Brain microvascular endothelial cell (primary cell): ENCODE results near the gene CTAGE9.
"Not testable (repeated sequence)": the region's sequence is repeated elsewhere in the genome, so short reads cannot be mapped to it uniquely, and the experiment has no call there.

ENCODE experiments used
- DNase-seq: peaks from one replicate; pipeline ENCODE4 v3.0.0-alpha.2; 2020
- H3K27ac ChIP-seq: fragments of 250-450 bp; sonication (Bioruptor Pico); 2 replicates; pipeline ENCODE4 v1.5.1; 2020; ENCODE audit warnings: mild to moderate bottlenecking, moderate library complexity
- H3K27me3 ChIP-seq: fragments of 250-450 bp; sonication (Bioruptor Pico); replicated peaks from 2 replicates; pipeline ENCODE4 v1.5.1; 2020; ENCODE audit warnings: mild to moderate bottlenecking
- H3K36me3 ChIP-seq: fragments of 250-450 bp; sonication (Bioruptor Pico); replicated peaks from 2 replicates; pipeline ENCODE4 v1.5.1; 2020; ENCODE audit warnings: mild to moderate bottlenecking
- H3K4me3 ChIP-seq: 2 replicates; pipeline ENCODE4 v1.5.1; 2011; ENCODE audit warnings: low read depth, mild to moderate bottlenecking, control low read depth, low read length, moderate library complexity
- in situ Hi-C: cut with HindIII; loops from 2 replicates; pipeline ENCODE4 v1.10.0; 2017; ENCODE audit warnings: low sequenced_read_pairs, low pct_ligation_motif_present
- TF ChIP-seq, protein P1 (sequence below): IDR thresholded peaks from 2 replicates; pipeline ENCODE4 v1.5.1; 2011; ENCODE audit warnings: low read depth, mild to moderate bottlenecking, moderate library complexity, low read length, control low read depth, inconsistent platforms; ENCODE audit errors: missing control alignments

CTAGE9 gene

DNA sequence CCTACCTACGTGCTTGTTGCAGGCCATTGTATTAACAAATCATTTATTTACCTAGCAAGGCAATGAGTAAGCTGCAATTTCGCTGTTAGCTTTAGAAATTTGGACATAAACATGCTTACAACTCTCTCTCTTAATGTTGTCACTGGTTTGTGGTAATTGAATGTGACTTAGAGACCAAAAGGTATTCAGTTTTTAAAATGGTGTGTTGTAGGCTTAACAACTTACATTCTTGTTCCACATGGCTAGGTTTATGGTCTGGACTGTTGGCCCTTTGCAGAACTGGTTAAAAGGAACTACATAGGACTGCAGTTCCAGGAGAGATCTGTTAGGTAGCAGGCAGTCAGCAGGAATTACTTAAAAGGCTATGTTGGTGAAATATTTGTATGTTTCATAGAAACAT is 10.3 kb upstream of the CTAGE9 start:
- in situ Hi-C loops, result no loop called here
- no peak for DNase-seq
- H3K27ac ChIP-seq, result no peak overlapping the region
- H3K4me3 ChIP-seq, result no peak overlapping the region
- H3K36me3 ChIP-seq, result no peaks in the 10 kb centered on the region
- H3K27me3 ChIP-seq, result no peaks in the 10 kb centered on the region
- TF ChIP-seq, protein P1, sequence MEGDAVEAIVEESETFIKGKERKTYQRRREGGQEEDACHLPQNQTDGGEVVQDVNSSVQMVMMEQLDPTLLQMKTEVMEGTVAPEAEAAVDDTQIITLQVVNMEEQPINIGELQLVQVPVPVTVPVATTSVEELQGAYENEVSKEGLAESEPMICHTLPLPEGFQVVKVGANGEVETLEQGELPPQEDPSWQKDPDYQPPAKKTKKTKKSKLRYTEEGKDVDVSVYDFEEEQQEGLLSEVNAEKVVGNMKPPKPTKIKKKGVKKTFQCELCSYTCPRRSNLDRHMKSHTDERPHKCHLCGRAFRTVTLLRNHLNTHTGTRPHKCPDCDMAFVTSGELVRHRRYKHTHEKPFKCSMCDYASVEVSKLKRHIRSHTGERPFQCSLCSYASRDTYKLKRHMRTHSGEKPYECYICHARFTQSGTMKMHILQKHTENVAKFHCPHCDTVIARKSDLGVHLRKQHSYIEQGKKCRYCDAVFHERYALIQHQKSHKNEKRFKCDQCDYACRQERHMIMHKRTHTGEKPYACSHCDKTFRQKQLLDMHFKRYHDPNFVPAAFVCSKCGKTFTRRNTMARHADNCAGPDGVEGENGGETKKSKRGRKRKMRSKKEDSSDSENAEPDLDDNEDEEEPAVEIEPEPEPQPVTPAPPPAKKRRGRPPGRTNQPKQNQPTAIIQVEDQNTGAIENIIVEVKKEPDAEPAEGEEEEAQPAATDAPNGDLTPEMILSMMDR, result no peak

DNA sequence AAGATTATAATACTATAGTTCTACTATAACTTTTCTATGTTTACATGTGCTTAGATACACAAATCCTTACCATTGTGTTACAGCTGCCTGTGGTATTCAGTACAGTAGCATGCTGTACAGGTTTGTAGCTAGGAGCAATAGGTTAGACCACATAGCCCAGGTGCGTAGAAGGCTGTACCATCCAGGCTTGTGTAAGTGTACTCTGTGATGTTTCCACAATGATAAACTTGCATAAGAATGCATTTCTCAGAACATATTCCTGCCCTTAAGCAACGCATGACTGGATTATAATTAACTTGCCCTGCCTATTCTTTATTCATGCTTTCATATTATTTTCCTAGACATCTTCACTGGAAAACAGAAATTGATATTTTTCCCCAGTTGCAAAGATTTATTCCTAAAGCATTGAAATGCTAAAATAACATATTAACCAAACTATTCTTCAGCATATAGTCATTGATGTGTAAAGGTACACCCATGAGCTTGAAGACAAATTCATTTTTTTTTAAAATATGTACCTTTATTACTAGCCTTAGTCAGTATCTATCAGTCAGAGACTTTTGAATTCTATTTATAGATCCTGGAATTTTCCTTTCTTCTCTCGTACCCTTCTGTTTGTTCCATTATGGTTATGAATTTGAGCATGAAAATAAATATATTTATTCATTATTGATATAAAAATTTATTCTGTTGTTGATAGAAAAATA is 7.2 kb upstream of the CTAGE9 start:
- TF ChIP-seq, protein P1, result no peak
- H3K4me3 ChIP-seq, result no peak overlapping the region
- DNase-seq, result no peak
- no peak overlapping the region for H3K27ac ChIP-seq
- H3K27me3 ChIP-seq, result no peaks in the 10 kb centered on the region
- no peaks in the 10 kb centered on the region for H3K36me3 ChIP-seq
- in situ Hi-C loops, result no loop called here

DNA sequence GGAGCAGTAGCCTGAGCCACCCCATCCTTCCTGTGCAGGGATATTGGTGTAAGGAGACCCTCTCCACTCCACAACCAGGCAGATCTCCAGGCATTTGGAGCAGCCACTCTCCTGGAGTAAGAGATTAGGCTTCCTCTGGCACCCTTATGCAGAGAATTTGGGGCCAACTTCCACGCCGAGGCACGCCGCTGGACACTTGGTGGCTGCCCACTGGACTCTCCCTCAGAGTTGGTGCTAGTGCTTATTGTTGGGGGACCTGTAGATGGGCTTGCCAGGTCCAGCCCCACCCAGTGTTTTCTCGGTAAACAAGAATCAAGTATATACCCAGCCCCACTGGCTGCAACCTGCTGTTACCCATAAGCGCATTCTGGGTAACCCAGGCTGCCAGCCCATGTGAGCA is 4.8 kb upstream of the CTAGE9 start:
- H3K27ac ChIP-seq, in situ Hi-C loops, H3K27me3 ChIP-seq, DNase-seq, H3K4me3 ChIP-seq, H3K36me3 ChIP-seq: not testable (repeated sequence)

DNA sequence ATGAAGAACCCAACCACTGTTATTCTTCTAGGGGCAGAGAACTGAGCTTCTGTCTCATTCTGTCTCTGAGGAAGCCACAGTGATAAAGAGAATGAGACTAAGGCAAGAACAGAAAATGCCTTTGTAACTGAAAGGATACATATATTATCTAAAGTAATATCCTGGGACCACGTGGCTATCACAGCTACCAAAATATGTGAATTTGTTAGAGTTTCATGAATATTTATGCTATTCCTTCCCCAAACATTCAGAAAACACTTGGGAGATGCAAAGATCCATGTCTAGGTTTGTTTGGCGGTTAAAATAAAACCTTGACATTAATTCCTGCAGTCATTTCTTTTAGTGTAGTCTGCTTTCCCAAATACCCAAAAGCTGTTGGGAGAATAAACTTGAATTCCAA is 6.9 kb downstream of the CTAGE9 start:
- DNase-seq, H3K27me3 ChIP-seq, H3K36me3 ChIP-seq, H3K4me3 ChIP-seq, H3K27ac ChIP-seq, in situ Hi-C loops: not testable (repeated sequence)

DNA sequence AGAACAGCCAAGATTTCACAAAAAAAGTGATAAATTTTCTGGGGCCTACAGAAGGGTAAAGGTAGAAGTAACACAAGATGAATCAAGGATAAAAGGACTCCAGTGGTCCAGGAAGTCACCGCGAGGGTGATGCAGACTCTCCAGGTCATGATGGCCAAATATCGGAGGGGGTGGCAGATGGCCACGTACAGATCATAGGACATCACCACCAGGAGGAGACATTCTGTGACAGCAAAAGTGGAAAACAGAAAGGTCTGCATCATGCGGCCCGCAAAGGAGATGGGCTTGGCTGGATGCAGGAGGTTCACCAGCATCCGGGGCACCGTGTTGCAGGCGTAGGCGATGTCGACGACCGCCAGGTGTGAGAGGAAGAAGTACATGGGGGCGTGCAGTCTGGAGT is 10.0 kb downstream of the CTAGE9 start:
- H3K4me3 ChIP-seq, H3K27ac ChIP-seq, H3K27me3 ChIP-seq, DNase-seq, in situ Hi-C loops, H3K36me3 ChIP-seq: not testable (repeated sequence)

DNA sequence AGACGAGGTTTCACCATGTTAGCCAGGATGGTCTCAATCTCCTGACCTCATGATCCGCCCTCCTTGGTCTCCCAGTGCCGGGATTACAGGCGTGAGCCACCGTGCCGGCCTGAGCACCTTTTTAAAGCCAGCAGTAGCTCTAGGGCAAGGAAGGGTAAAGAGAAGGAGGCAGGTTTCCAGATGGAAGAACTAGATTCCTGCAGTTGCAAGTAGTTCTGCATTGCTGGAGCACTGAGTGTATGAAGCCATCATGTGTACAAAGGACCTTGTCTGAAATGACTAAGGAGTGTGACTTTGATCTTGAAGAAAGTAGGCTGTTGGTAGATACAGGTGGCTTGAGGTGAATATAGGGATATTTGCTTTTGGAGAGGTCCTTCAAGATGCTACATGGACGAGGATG is 13.9 kb downstream of the CTAGE9 start:
- no peak overlapping the region for H3K27ac ChIP-seq
- H3K27me3 ChIP-seq, result no peaks in the 10 kb centered on the region
- TF ChIP-seq, protein P1, result no peak
- in situ Hi-C loops, result no loop called here
- no peak overlapping the region for H3K4me3 ChIP-seq
- DNase-seq, result no peak
- H3K36me3 ChIP-seq, result no peaks in the 10 kb centered on the region

DNA sequence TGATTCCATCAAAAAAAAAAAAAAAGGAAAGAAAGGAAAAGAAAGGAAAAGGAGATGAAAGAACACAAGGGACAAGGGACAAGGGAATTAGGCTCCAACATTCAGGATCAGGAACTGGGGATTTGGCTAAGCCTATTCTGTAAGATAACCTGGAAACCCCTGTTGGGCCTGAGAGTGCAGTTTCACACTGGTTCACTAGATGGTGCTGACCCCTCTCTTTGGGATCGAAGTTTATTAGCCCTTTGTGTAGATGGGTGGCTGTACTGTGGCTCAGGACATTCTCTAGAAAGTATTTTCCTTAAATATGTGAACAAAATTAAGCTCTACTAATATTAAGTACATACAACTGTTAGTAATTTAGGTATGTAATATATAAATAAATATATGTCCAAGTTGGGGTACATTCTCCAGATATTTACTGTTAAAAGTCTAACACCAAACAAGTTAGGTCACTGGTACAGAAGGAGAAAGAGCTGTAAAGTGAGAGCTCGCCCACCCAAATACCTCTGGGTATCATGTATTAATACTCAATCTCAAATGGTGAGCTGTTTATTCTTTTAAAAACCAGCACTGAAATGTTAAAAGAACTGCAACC is 15.9 kb downstream of the CTAGE9 start:
- in situ Hi-C loops, result no loop called here
- H3K36me3 ChIP-seq, result no peaks in the 10 kb centered on the region
- H3K27ac ChIP-seq, result no peak overlapping the region
- no peak overlapping the region for H3K4me3 ChIP-seq
- no peaks in the 10 kb centered on the region for H3K27me3 ChIP-seq
- TF ChIP-seq, protein P1, result peak; percentile 96
- peak; percentile 66 for DNase-seq
